Neural cell (in vitro differentiated cells): ENCODE measurements around the gene ADORA2A. TPM values are rescaled to one million over a fixed set of nuclear protein-coding genes. Genes with fewer than 3 reads are reported as not detected.

ENCODE experiments used
- H2AFZ ChIP-seq: fragments of 200-600, 300-800 bp; sonication (generic), shearing (Covaris generic); 2 replicates; pipeline ENCODE4 v1.6.0; 2014; ENCODE audit warnings: low read depth, mild to moderate bottlenecking, antibody characterized with exemption, low read length, moderate library complexity
- H3F3A ChIP-seq: fragments of 200-600 bp; shearing (Covaris generic); 2 replicates; pipeline ENCODE4 v1.6.1; 2016; ENCODE audit warnings: mild to moderate bottlenecking, moderate library complexity, mixed read lengths, antibody characterized with exemption, low read length; ENCODE audit not compliant: insufficient read depth, poor library complexity, severe bottlenecking
- H3K27ac ChIP-seq: fragments of 200-600, 300-800 bp; sonication (generic), shearing (Covaris generic); 2 replicates; pipeline ENCODE4 v1.5.1; 2014; ENCODE audit warnings: mild to moderate bottlenecking, low read length, moderate library complexity
- H3K27me3 ChIP-seq: fragments of 300-800, 200-600 bp; sonication (generic), shearing (Covaris generic); 2 replicates; pipeline ENCODE4 v1.6.0; 2014; ENCODE audit warnings: mild to moderate bottlenecking, low read depth, low read length, moderate library complexity; ENCODE audit not compliant: insufficient read depth
- H3K36me3 ChIP-seq: fragments of 300-800, 200-600 bp; sonication (generic), shearing (Covaris generic); 2 replicates; pipeline ENCODE4 v1.5.1; 2014; ENCODE audit warnings: mild to moderate bottlenecking, antibody characterized with exemption, low read length, moderate library complexity; ENCODE audit not compliant: insufficient read depth
- H3K4me2 ChIP-seq: fragments of 300-800, 200-600 bp; sonication (generic), shearing (Covaris generic); 2 replicates; pipeline ENCODE4 v1.6.0; 2014; ENCODE audit warnings: mild to moderate bottlenecking, low read length
- H3K4me3 ChIP-seq: fragments of 300-800, 200-600 bp; sonication (generic), shearing (Covaris generic); 2 replicates; pipeline ENCODE4 v1.5.1; 2014; ENCODE audit warnings: mild to moderate bottlenecking, low read length, moderate library complexity
- H3K79me2 ChIP-seq: fragments of 200-600 bp; shearing (Covaris generic); replicated peaks from 2 replicates; pipeline ENCODE4 v1.6.0; 2014; ENCODE audit warnings: mild to moderate bottlenecking, low read length, moderate library complexity; ENCODE audit not compliant: insufficient read depth
- H3K9ac ChIP-seq: fragments of 300-800, 200-600 bp; sonication (generic), shearing (Covaris generic); 2 replicates; pipeline ENCODE4 v1.6.1; 2016; ENCODE audit warnings: mild to moderate bottlenecking, low read length, mixed read lengths
- H3K9me2 ChIP-seq: fragments of 200-600 bp; shearing (Covaris generic); 2 replicates; pipeline ENCODE4 v1.6.1; 2016; ENCODE audit warnings: mild to moderate bottlenecking, low read length, mixed read lengths; ENCODE audit not compliant: insufficient read depth
- H3K9me3 ChIP-seq: fragments of 200-600, 300-800 bp; sonication (generic), shearing (Covaris generic); 2 replicates; pipeline ENCODE4 v1.6.1; 2016; ENCODE audit warnings: mild to moderate bottlenecking, mixed run types, low read length, moderate library complexity, mixed read lengths
- H4K20me1 ChIP-seq: fragments of 200-600 bp; shearing (Covaris generic); 2 replicates; pipeline ENCODE4 v1.6.1; 2016; ENCODE audit warnings: mild to moderate bottlenecking, mixed run types; ENCODE audit not compliant: insufficient read depth
- CTCF ChIP-seq: fragments of 450-650 bp; IDR thresholded peaks from 2 replicates; pipeline ENCODE4 v1.5.1; 2014; ENCODE audit warnings: antibody characterized with exemption, mild to moderate bottlenecking, moderate library complexity; ENCODE audit not compliant: poor library complexity, severe bottlenecking
- EP300 ChIP-seq: fragments of 450-650 bp; conservative IDR thresholded peaks from 2 replicates; pipeline ENCODE4 v1.6.1; 2014; ENCODE audit warnings: antibody characterized with exemption, mild to moderate bottlenecking, moderate library complexity; ENCODE audit not compliant: poor library complexity, severe bottlenecking
- EZH2 ChIP-seq: fragments of 200-600, 300-800 bp; shearing (Covaris generic), sonication (generic); IDR thresholded peaks from 2 replicates; pipeline ENCODE4 v1.6.1; 2014; ENCODE audit warnings: antibody characterized with exemption, low read length, borderline replicate concordance, mild to moderate bottlenecking; ENCODE audit not compliant: insufficient read depth, poor library complexity, severe bottlenecking
- MXI1 ChIP-seq: fragments of 450-650 bp; conservative IDR thresholded peaks from 2 replicates; pipeline ENCODE4 v1.6.1; 2014; ENCODE audit warnings: antibody characterized with exemption, mild to moderate bottlenecking; ENCODE audit not compliant: poor library complexity, severe bottlenecking
- POLR2AphosphoS5 ChIP-seq: IDR thresholded peaks from 2 replicates; pipeline ENCODE4 v1.6.1; 2012
- RAD21 ChIP-seq: fragments of 450-650 bp; conservative IDR thresholded peaks from 2 replicates; pipeline ENCODE4 v1.6.1; 2014; ENCODE audit warnings: antibody characterized with exemption, mild to moderate bottlenecking, moderate library complexity
- REST ChIP-seq: IDR thresholded peaks from 2 replicates; pipeline ENCODE4 v1.6.1; 2012; ENCODE audit warnings: borderline replicate concordance
- SMC3 ChIP-seq: fragments of 450-650 bp; conservative IDR thresholded peaks from 2 replicates; pipeline ENCODE4 v1.6.1; 2014; ENCODE audit warnings: antibody characterized with exemption, mild to moderate bottlenecking, moderate library complexity; ENCODE audit not compliant: poor library complexity
- TAF1 ChIP-seq: IDR thresholded peaks from 2 replicates; pipeline ENCODE4 v1.6.1; 2012; ENCODE audit warnings: low read depth
- polyA plus RNA-seq: library from polyadenylated mRNA; depleted of rRNA; stranded (reverse); fragments of >200 nt; gene quantifications from 2 replicates; pipeline ENCODE4 v1.2.3, GENCODE V29; 2014

Gene ADORA2A
- polyA plus RNA-seq, 1 donor from 2014 or later: 2.9 TPM

GRCh38 chr22:24437091-24437490 lies 9.7 kb downstream of the ADORA2A start:
- Histone ChIP-seq H3K79me2 (no peaks in the 10 kb centered on the region), H3K9ac (no peak overlapping the region), H3K27ac (no peak overlapping the region), H3F3A (no peaks in the 10 kb centered on the region), H4K20me1 (no peaks in the 10 kb centered on the region), H3K9me2 (no peaks in the 10 kb centered on the region), H2AFZ (no peak overlapping the region), H3K36me3 (no peaks in the 10 kb centered on the region), H3K4me3 (no peak overlapping the region), H3K27me3 (no peaks in the 10 kb centered on the region), H3K9me3 (no peaks in the 10 kb centered on the region), H3K4me2 (no peak overlapping the region)
- TF ChIP-seq REST (no peak), EZH2 (no peak), RAD21 (no peak), SMC3 (no peak), TAF1 (no peak), EP300 (no peak), CTCF (no peak), POLR2AphosphoS5 (no peak), MXI1 (no peak)

- Histone ChIP-seq H3K9me2 (no peaks in the 10 kb centered on the region), H3K27ac (no peak overlapping the region), H2AFZ (no peak overlapping the region), H3K27me3 (no peaks in the 10 kb centered on the region), H3K4me2 (no peak overlapping the region), H4K20me1 (no peaks in the 10 kb centered on the region), H3K36me3 (no peaks in the 10 kb centered on the region), H3K9me3 (no peaks in the 10 kb centered on the region), H3K4me3 (no peak overlapping the region), H3K9ac (no peak overlapping the region), H3K79me2 (no peaks in the 10 kb centered on the region), H3F3A (no peaks in the 10 kb centered on the region)
- TF ChIP-seq CTCF: no peak
- no peak for TF ChIP-seq TAF1
- no peak for TF ChIP-seq MXI1
- TF ChIP-seq REST: no peak
- no peak for TF ChIP-seq EP300
- TF ChIP-seq SMC3: no peak
- TF ChIP-seq RAD21: no peak
- TF ChIP-seq EZH2: no peak
- no peak for TF ChIP-seq POLR2AphosphoS5
Observed at GRCh38 chr22:24437741-24438328, 10.4 kb downstream of the ADORA2A start.
